ENCODE results near the gene FAM174C. TPM values are rescaled to one million over a fixed set of nuclear protein-coding genes. Genes with fewer than 3 reads are reported as not detected.

FAM174C gene
- total and polyA plus RNA-seq, 12 donors = 8.2 to 70.2 (median 13.4) TPM

- no peak for DNase-seq
- Histone ChIP-seq H3K36me3 (peaks cover 0 to 59% (median 30%) of the 10 kb centered on the region in 9 donors), H3K4me3 (no peak overlapping the region), H3K9me3 (no peaks in the 10 kb centered on the region), H3K27ac (no peak overlapping the region), H3K4me1 (peaks cover 0 to 19% (median 6%) of the 10 kb centered on the region in 9 donors), H3K27me3 (no peaks in the 10 kb centered on the region)
- intact Hi-C loops (cut with DNase I) = no loop called here
- 92 to 94% methylated on average over 56 of the region's 56 CpGs for WGBS, 2 donors
- TF ChIP-seq, protein P1, sequence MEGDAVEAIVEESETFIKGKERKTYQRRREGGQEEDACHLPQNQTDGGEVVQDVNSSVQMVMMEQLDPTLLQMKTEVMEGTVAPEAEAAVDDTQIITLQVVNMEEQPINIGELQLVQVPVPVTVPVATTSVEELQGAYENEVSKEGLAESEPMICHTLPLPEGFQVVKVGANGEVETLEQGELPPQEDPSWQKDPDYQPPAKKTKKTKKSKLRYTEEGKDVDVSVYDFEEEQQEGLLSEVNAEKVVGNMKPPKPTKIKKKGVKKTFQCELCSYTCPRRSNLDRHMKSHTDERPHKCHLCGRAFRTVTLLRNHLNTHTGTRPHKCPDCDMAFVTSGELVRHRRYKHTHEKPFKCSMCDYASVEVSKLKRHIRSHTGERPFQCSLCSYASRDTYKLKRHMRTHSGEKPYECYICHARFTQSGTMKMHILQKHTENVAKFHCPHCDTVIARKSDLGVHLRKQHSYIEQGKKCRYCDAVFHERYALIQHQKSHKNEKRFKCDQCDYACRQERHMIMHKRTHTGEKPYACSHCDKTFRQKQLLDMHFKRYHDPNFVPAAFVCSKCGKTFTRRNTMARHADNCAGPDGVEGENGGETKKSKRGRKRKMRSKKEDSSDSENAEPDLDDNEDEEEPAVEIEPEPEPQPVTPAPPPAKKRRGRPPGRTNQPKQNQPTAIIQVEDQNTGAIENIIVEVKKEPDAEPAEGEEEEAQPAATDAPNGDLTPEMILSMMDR (IDR thresholded peaks at IDR 0.05) = no peak
- no peak for ATAC-seq
These were observed 47.9 kb upstream of the FAM174C start for GRCh38 chr19:1227304-1228054.

GRCh38 chr19:1228161-1228957, 47.0 kb upstream of the FAM174C start:
- Histone ChIP-seq H3K4me1 (peaks cover 7 to 19% (median 13%) of the 10 kb centered on the region in 9 donors), H3K27ac (no peak overlapping the region), H3K9me3 (no peaks in the 10 kb centered on the region), H3K36me3 (peaks cover 0 to 50% (median 26%) of the 10 kb centered on the region in 9 donors), H3K4me3 (no peak overlapping the region), H3K27me3 (no peaks in the 10 kb centered on the region)
- DNase-seq (no peak), ATAC-seq (no peak)
- TF ChIP-seq, protein P1 (IDR thresholded peaks at IDR 0.05) = no peak
- WGBS, 2 donors = 97% methylated on average over 68 to 100 of the region's 100 CpGs
- intact Hi-C loops (cut with DNase I) = no loop called here

GRCh38 chr19:1229056-1229923, 46.0 kb upstream of the FAM174C start:
- H3K27me3 ChIP-seq = no peaks in the 10 kb centered on the region
- DNase-seq (no peak), ATAC-seq (no peak)
- no peaks in the 10 kb centered on the region for H3K9me3 ChIP-seq
- 96% methylated on average over 96 to 158 of the region's 158 CpGs for WGBS, 2 donors
- TF ChIP-seq, protein P1 (IDR thresholded peaks at IDR 0.05) = no peak
- peaks cover 7 to 22% (median 14%) of the 10 kb centered on the region in 9 donors for H3K4me1 ChIP-seq
- intact Hi-C loops (cut with DNase I) = no loop called here
- H3K27ac ChIP-seq = no peak overlapping the region
- H3K36me3 ChIP-seq = peaks cover 0 to 41% (median 21%) of the 10 kb centered on the region in 9 donors
- no peak overlapping the region for H3K4me3 ChIP-seq
